Measurements from ENCODE around the gene PDGFA.

The PDGFA gene

GRCh38 chr7:517774-518629 lies 1.6 kb downstream of the PDGFA start:
- Histone ChIP-seq H3K4me3 (peak overlapping the region; percentile 75), H3K4me1 (peaks cover 75% of the 10 kb centered on the region), H3K9ac (no peak overlapping the region), H4K20me1 (peaks cover 71% of the 10 kb centered on the region), H3K4me2 (peak overlapping the region; percentile 93), H3K9me3 (no peaks in the 10 kb centered on the region), H3K27ac (no peak overlapping the region), H3K27me3 (peaks cover 99% of the 10 kb centered on the region), H3K36me3 (no peaks in the 10 kb centered on the region)
- no peak for TF ChIP-seq Cebpa-rat (IDR thresholded peaks at IDR 0.05)

- H3K27me3 ChIP-seq, result peaks cover 97% of the 10 kb centered on the region
- no peaks in the 10 kb centered on the region for H3K36me3 ChIP-seq
- H3K4me3 ChIP-seq, result peak overlapping the region; percentile 61
- no peak overlapping the region for H3K27ac ChIP-seq
- H4K20me1 ChIP-seq, result peaks cover 67% of the 10 kb centered on the region
- H3K4me2 ChIP-seq, result peak overlapping the region; percentile 93
- H3K4me1 ChIP-seq, result peaks cover 70% of the 10 kb centered on the region
- 0 out of 2 replicates have a peak overlapping the region, but pooled peaks have one; percentile 34 for H3K9ac ChIP-seq
- no peaks in the 10 kb centered on the region for H3K9me3 ChIP-seq
- no peak for TF ChIP-seq Cebpa-rat (IDR thresholded peaks at IDR 0.05)
These were observed 2.8 kb downstream of the PDGFA start for GRCh38 chr7:516606-517456.

GRCh38 chr7:516216-516605 lies 3.4 kb downstream of the PDGFA start:
- Histone ChIP-seq H3K9me3 (no peaks in the 10 kb centered on the region), H3K4me3 (no peak overlapping the region), H3K4me2 (no peak overlapping the region), H4K20me1 (peaks cover 61% of the 10 kb centered on the region), H3K36me3 (no peaks in the 10 kb centered on the region), H3K4me1 (peaks cover 64% of the 10 kb centered on the region), H3K27ac (no peak overlapping the region), H3K9ac (no peak overlapping the region), H3K27me3 (peaks cover 95% of the 10 kb centered on the region)
- TF ChIP-seq Cebpa-rat (IDR thresholded peaks at IDR 0.05), result no peak

GRCh38 chr7:515628-516027 lies 4.0 kb downstream of the PDGFA start:
- H3K27ac ChIP-seq, result no peak overlapping the region
- no peaks in the 10 kb centered on the region for H3K9me3 ChIP-seq
- no peak overlapping the region for H3K9ac ChIP-seq
- peaks cover 89% of the 10 kb centered on the region for H3K27me3 ChIP-seq
- H4K20me1 ChIP-seq, result peaks cover 55% of the 10 kb centered on the region
- H3K4me2 ChIP-seq, result no peak overlapping the region
- no peak overlapping the region for H3K4me3 ChIP-seq
- peaks cover 58% of the 10 kb centered on the region for H3K4me1 ChIP-seq
- H3K36me3 ChIP-seq, result no peaks in the 10 kb centered on the region
- TF ChIP-seq Cebpa-rat (IDR thresholded peaks at IDR 0.05), result no peak

GRCh38 chr7:514651-515598 lies 4.7 kb downstream of the PDGFA start:
- Histone ChIP-seq H3K9ac (no peak overlapping the region), H3K4me1 (peaks cover 51% of the 10 kb centered on the region), H3K27me3 (peaks cover 82% of the 10 kb centered on the region), H3K4me2 (peak overlapping the region; percentile 58), H3K36me3 (no peaks in the 10 kb centered on the region), H4K20me1 (peaks cover 49% of the 10 kb centered on the region), H3K27ac (no peak overlapping the region), H3K4me3 (no peak overlapping the region), H3K9me3 (no peaks in the 10 kb centered on the region)
- no peak for TF ChIP-seq Cebpa-rat (IDR thresholded peaks at IDR 0.05)

GRCh38 chr7:514242-514641 lies 5.4 kb downstream of the PDGFA start:
- Histone ChIP-seq H3K4me2 (peak overlapping the region; percentile 58), H3K27ac (no peak overlapping the region), H3K9me3 (no peaks in the 10 kb centered on the region), H3K27me3 (peaks cover 76% of the 10 kb centered on the region), H3K4me3 (no peak overlapping the region), H4K20me1 (peaks cover 49% of the 10 kb centered on the region), H3K4me1 (peaks cover 51% of the 10 kb centered on the region), H3K9ac (no peak overlapping the region), H3K36me3 (no peaks in the 10 kb centered on the region; the same call in 1 of the 2 replicates)
- no peak for TF ChIP-seq Cebpa-rat (IDR thresholded peaks at IDR 0.05)

GRCh38 chr7:513521-514166 lies 6.0 kb downstream of the PDGFA start:
- no peaks in the 10 kb centered on the region; the same call in 1 of the 2 replicates for H3K36me3 ChIP-seq
- H3K9me3 ChIP-seq, result no peaks in the 10 kb centered on the region
- peaks cover 70% of the 10 kb centered on the region for H3K27me3 ChIP-seq
- H3K4me3 ChIP-seq, result no peak overlapping the region
- TF ChIP-seq Cebpa-rat (IDR thresholded peaks at IDR 0.05), result no peak
- H3K9ac ChIP-seq, result no peak overlapping the region
- peak overlapping the region; percentile 58 for H3K4me2 ChIP-seq
- peaks cover 49% of the 10 kb centered on the region for H4K20me1 ChIP-seq
- H3K27ac ChIP-seq, result no peak overlapping the region
- peaks cover 48% of the 10 kb centered on the region for H3K4me1 ChIP-seq

- Histone ChIP-seq H4K20me1 (peaks cover 46% of the 10 kb centered on the region), H3K4me2 (peak overlapping the region; percentile 58), H3K9me3 (no peaks in the 10 kb centered on the region), H3K4me3 (no peak overlapping the region), H3K27ac (no peak overlapping the region), H3K4me1 (peaks cover 41% of the 10 kb centered on the region), H3K27me3 (peaks cover 61% of the 10 kb centered on the region), H3K36me3 (no peaks in the 10 kb centered on the region; the same call in 1 of the 2 replicates), H3K9ac (no peak overlapping the region)
- TF ChIP-seq Cebpa-rat (IDR thresholded peaks at IDR 0.05), result no peak
These were observed 6.9 kb downstream of the PDGFA start for GRCh38 chr7:512541-513311.

Measured in BLaER1 (cell line).